Measurements from ENCODE around the gene TECTA.
"Not testable (repeated sequence)": the region's sequence is repeated elsewhere in the genome, so short reads cannot be mapped to it uniquely, and the experiment has no call there.

TECTA gene

DNA sequence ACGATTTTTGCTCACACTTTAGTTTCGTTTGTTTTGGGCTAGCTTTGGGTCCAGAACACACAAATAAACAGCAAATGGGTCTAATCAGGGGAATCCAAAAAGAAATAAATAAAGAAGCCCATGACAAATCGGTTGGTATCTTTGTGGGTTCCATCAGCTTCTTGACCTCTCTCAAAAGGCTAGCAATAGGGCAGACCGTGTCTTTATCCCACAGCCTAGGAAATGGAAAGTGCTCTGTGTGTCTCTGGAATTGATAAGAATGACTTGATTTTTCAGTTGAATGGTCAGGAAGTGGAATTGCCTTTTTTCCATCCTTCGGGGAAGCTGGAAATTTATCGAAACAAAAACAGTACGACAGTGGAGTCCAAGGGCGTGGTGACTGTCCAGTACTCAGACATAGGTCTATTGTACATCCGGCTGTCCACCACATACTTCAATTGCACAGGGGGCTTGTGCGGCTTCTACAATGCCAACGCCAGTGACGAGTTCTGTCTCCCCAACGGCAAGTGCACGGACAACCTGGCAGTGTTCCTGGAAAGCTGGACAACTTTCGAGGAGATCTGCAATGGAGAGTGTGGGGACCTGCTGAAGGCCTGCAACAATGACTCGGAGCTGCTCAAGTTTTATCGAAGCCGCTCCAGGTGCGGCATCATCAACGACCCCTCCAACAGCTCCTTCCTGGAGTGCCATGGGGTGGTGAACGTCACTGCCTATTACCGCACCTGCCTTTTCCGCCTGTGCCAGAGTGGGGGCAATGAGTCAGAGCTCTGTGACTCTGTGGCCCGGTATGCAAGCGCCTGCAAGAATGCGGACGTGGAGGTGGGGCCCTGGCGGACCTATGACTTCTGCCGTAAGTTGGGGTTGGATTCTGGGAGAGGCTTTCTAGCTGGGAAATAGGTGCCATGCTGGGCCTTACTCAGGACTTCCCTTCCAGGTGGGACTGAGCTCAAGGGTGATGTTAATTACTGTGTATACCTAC is 28.6 kb downstream of the TECTA start:
- DNase-seq, result no peak

- DNase-seq, result no peak
Measured at GRCh38 chr11:121131656-121132055, 30.6 kb downstream of the TECTA start.

- no peak for DNase-seq
Measured at GRCh38 chr11:121132211-121132976, 31.4 kb downstream of the TECTA start.

DNA sequence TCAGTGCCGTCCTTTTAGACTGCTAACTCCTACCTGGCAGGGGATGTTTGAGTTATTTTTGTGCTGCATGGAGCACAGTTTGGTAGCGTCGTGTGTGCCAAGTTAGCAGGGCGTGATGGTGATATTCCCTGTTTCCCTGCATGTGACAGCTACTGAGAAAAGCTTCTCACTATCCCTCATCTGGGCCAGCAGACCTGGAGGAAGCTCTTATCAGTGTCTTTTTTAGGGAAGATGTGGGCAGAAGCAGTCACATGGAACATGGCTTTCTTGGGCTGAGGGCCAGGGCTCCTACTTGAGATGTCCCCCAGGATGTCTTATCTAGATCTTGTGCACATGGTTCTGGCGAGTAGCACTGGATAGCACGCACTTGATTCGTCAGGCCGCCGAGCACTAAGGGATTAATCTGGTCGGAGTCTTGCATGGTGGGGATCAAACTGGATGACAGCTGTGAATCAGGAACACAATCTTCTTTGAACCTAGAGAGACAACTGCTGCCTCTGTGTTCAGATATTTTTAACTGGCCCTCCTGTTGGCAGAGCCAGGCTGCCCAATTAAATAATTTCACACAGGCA is 33.8 kb downstream of the TECTA start:
- no peak for DNase-seq

GRCh38 chr11:121137005-121137404 is 36.0 kb downstream of the TECTA start:
- DNase-seq, result no peak

DNA sequence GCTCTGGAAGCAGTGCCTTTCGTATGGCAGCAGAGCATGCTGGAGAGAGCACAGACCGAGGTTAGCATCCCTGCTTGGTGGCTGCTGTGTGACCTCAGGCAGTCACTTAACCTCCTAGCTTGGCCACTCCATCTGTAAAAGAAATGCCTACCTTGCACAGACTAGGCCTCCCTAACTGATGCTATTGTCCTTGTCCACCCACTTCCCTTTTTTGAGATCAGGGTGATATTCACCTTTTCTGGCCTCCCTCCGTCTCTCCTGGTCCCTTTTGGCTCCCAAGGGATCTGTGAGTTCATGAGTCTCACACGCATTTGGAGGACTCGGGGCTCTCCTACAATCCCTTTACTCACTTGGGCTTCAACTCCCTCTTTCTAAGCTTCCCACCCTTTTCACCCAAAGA is 37.2 kb downstream of the TECTA start:
- DNase-seq, result no peak

GRCh38 chr11:121140369-121140768 is 39.3 kb downstream of the TECTA start:
- DNase-seq, result no peak

- no peak for DNase-seq
Measured at GRCh38 chr11:121141066-121141465, 40.0 kb downstream of the TECTA start.

DNA sequence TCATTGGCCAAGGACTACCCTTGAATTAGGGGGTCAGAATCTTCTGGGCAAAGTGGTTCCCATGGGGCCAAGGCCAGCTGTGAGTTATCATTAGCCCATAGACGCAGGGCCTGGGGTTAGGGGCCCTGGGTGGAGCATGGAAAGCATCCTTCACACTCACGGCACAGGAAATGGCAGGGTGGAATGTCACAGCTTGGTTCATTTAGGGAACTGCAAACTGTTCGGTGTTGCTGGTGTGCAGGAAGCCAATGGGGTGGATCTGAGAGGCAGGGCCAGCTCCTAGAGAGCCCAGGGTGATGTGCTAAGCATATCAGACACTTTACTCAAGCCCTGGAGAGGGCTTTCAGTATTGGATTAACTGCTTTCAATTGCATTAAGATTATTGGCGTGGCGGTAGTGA is 42.9 kb downstream of the TECTA start:
- no peak for DNase-seq

DNA sequence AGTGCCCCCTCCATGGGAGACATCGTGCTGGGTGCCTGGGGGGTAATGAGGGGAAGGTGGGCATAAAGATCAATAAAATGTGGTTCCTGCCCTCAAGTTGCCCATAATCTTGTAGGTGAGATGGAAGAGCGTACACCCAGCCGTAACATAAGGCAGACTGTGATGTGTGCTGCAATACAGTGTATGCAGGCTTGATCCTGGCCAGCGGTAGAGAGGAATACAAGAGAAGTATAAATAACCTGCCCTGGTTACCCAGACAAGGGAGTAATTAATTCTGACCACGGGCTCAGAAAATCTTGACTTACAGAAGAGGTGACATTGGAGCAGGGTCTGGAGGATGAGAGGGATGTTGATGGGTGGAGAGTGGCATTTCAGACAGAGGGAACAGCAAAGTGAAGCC is 43.7 kb downstream of the TECTA start:
- DNase-seq, result no peak

GRCh38 chr11:121145826-121146225 is 44.8 kb downstream of the TECTA start:
- DNase-seq, result no peak

- DNase-seq, result no peak
Measured at GRCh38 chr11:121149116-121149515, 48.1 kb downstream of the TECTA start.

DNA sequence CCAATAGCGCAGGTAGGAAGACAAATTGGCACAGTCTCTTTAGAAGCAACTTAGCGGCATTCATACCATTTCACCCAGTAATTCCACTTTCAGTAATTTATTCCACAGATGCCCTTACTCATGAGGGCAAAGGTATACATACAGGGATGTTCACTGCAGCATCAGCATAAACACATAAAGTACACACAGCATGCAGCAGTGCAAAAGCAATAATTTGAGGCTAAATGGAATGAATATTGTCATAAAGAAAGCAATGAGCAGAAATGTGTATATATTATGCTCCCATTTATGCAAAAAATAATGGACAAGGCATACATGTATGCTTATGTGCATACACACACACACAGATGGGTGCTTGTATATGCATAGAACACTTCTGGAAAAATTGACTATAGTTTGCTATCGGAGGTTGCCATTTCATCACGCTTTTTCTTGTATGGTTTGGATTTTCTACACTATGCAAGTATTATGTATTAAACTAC is 50.2 kb downstream of the TECTA start:
- DNase-seq, result no peak

DNA sequence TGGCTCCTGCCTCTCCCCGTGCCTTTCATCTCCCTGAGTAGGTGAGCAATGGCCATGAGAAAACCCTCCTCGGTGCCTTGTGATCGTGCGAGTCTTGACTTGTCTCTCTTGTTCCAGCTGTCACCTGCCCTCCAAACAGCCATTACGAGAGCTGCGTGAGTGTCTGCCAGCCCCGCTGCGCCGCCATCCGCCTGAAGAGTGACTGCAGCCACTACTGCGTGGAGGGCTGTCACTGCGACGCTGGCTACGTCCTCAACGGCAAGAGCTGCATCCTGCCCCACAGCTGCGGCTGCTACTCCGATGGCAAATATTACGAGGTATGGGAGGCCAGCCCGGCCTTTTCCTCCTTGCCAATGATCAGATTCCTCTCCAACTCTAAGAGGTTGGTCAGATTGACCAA is 51.7 kb downstream of the TECTA start:
- DNase-seq, result no peak

- no peak for DNase-seq
Measured at GRCh38 chr11:121153472-121153871, 52.4 kb downstream of the TECTA start.

- DNase-seq, result no peak
Measured at GRCh38 chr11:121154486-121155314, 53.7 kb downstream of the TECTA start.

DNA sequence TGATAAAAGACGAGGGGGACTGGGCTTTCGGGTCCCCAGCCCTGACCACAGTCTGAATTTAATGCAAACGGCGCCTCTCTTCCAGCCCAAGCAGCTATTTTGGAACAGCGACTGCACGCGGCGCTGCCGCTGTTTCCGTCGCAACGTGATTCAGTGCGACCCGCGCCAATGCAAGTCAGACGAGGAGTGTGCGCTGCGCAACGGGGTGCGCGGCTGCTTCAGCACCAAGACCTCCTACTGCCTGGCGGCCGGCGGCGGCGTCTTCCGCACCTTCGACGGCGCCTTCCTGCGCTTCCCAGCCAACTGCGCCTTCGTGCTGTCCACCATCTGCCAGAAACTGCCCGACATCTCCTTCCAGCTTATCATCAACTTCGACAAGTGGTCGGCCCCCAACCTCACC is 56.7 kb downstream of the TECTA start:
- no peak for DNase-seq

DNA sequence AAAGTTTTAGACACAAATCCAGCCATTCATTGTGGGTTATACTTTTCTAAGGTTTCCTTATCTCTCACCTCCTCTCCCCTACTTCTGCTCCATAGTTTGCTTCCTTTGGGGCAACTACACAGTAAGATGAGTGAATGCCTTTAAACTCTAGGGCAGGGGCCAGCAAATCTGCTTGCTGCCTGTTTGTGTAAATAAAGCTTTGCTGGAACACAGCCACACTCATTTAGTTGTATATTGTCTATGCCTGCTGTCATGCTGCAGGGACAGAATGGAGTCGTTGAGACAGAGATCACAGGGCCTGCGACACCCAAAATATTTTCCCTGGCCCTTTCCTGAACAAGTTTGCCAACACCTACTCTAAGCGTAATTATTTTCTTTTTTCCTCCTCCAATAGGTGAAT is 58.7 kb downstream of the TECTA start:
- DNase-seq, result no peak

DNA sequence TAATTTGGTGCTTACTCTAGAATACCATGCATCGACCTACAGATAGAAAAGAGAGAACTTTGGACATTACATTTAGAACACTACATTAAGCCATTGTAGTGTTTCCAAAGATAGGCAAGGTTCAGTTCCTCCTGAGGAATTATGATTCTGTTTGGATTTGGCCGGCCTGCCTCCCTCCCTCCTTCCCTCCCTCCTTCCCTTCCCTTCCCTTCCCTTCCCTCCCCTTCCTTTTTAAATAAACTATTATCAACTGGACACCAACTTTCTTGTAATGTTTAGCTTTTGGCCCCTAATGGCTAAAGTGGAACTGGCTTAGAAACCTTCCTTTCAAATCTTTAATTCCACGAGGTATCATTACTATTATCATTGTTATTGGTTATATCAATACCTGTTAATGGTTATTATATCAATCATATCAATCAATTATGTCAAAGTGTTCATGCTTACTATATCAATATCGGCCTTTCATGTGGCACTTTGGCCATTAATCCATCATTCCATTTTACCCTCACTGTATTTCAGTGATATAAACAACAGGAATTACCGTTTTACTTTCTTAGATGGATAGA is 60.4 kb downstream of the TECTA start:
- DNase-seq, result no peak

DNA sequence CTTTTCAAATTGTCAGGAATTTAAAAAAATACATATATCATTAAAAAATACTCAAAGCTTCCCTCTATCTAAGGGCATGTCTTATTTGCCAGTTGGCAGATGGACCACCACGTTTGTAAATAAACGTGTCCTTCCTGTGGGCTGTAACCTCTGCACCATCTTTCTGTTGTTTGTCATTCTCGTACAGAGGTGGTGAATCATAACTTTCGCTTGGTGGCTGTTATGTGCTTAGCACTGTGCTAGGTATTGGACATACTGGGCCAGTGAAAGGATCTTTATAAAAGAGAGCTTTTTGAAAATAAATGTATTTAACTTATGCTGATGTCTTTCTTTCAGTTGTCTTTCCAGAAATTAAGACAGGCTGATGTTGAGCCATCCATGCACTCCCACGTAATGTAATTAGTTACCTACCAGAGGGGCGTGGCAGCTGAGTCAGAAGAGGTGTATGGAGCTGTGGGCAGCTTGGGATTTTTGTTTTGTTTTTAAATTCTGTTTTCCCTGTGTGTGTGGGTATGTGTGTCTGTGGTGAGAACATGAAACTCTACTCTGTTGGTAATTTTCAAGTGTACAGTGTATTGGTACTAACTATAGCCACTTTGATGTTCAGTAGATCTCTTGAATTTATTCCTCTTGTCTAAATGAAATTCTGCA is 62.7 kb downstream of the TECTA start:
- DNase-seq, result peak in 1 of 5 donors; percentile 9

DNA sequence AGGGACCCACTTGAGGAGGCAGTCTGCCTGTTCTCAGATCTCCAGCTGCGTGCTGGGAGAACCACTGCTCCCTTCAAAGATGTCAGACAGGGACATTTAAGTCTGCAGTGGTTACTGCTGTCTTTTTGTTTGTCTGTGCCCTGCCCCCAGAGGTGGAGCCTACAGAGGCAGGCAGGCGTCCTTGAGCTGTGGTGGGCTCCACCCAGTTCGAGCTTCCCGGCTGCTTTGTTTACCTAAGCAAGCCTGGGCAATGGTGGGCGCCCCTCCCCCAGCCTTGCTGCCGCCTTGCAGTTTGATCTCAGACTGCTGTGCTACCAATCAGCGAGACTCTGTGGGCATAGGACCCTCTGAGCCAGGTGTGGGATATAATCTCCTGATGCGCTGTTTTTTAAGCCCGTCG is 76.6 kb downstream of the TECTA start:
- DNase-seq, result not testable (repeated sequence)

DNA sequence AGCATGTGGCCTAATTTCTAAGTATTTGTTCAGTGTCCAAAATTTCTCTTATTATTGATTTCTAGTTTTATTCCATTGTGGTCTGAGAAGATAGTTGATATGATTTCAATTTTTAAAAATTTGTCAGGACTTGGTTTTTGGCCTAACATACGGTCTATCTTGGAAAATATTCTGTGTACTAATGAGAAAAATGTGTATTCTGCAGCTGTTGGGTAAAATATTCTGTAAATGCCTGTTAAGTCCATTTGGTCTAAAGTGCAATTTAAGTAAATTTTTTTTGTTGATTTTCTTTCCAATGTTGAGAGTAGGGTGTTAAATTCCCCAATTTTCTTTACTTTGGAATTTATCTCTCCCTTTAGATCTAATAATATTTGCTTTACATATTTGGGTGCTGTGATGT is 78.3 kb downstream of the TECTA start:
- DNase-seq, result no peak
